Testis (tissue), 2 donors: Measurements from ENCODE around the gene DUS4L.

Source experiments
- POLR2A ChIP-seq: fragments of 450-650 bp; IDR thresholded peaks from one replicate; pipeline ENCODE4 v1.6.1; 2017; ENCODE audit warnings: antibody characterized with exemption, mild to moderate bottlenecking, moderate library complexity
- TF ChIP-seq, protein P1 (sequence below), 3 experiments: fragments of 450-650 bp in 2 of 3; fragments of 200-600 bp in 1 of 3; sonication (generic) in 1 of 3; IDR thresholded peaks; one replicate each; pipeline ENCODE4 v1.5.1; 2016 to 2019; ENCODE audit warnings: antibody characterized with exemption in 3 of 3, mild to moderate bottlenecking in 2 of 3, moderate library complexity in 1 of 3

DNA sequence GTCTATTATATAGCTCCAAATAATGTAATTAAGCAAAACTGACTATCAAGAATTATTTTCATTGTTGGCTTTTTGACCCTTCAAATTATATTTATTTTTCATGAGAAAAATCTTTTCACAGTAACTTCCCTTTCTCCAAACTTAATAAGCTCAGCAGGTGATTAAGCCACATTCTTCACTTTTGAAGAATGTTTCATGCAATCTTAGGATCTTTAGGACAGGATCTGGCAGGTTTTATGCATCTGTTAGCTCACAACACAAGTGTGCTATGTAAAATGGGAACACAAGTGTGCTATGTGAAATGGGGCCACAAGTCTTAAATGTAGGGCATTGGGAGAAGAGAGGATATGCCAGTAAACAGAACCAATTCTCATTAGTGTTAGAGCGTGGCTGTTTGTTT is 42.5 kb downstream of the DUS4L start:
- TF ChIP-seq POLR2A: no peak
- TF ChIP-seq, protein P1, sequence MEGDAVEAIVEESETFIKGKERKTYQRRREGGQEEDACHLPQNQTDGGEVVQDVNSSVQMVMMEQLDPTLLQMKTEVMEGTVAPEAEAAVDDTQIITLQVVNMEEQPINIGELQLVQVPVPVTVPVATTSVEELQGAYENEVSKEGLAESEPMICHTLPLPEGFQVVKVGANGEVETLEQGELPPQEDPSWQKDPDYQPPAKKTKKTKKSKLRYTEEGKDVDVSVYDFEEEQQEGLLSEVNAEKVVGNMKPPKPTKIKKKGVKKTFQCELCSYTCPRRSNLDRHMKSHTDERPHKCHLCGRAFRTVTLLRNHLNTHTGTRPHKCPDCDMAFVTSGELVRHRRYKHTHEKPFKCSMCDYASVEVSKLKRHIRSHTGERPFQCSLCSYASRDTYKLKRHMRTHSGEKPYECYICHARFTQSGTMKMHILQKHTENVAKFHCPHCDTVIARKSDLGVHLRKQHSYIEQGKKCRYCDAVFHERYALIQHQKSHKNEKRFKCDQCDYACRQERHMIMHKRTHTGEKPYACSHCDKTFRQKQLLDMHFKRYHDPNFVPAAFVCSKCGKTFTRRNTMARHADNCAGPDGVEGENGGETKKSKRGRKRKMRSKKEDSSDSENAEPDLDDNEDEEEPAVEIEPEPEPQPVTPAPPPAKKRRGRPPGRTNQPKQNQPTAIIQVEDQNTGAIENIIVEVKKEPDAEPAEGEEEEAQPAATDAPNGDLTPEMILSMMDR (IDR thresholded peaks at IDR 0.05): no peak
